GM12878 (cell line): ENCODE data around the gene DNASE1L3. TPM values are rescaled to one million over a fixed set of nuclear protein-coding genes. Genes with fewer than 3 reads are reported as not detected.

Experiments used
- ATAC-seq: fragments of 200-7000 bp; cut with Tn5 transposase; 3 replicates; pipeline ENCODE4 v1.9.1; 2020; ENCODE audit warnings: mild to moderate bottlenecking, moderate library complexity
- BruUV-seq: library from RNA; stranded (reverse); fragments of 400-500 nt; replicated peaks from 2 replicates; lab custom pipeline; 2021; lab: Mats Ljungman, UMichigan
- CTCF ChIA-PET: fragments of 300-600 bp; sonication (Branson Sonifier 250); formaldehyde crosslinking; extraction: SDS; loops from one replicate; lab custom pipeline; 2021; ENCODE audit warnings: inconsistent platforms; lab: Yijun Ruan, JAX
- POLR2A ChIA-PET: fragments of 350-600 bp; formaldehyde crosslinking; extraction: SDS; loops from one replicate; lab custom pipeline; 2021; ENCODE audit warnings: inconsistent platforms; lab: Charles Lee
- RAD21 ChIA-PET: fragments of 300-600 bp; sonication (Branson Sonifier 250); formaldehyde crosslinking; loops from one replicate; lab custom pipeline; 2023; ENCODE audit warnings: antibody characterized with exemption; ENCODE audit not compliant: unreplicated experiment; lab: Charles Lee
- SMC1A ChIA-PET: fragments of 300-600 bp; sonication (Branson Sonifier 250); formaldehyde crosslinking; loops from one replicate; lab custom pipeline; 2023; ENCODE audit not compliant: unreplicated experiment, uncharacterized antibody; lab: Charles Lee
- DNase-seq: peaks from one replicate; pipeline ENCODE4 v3.0.0-alpha.2; 2011; ENCODE audit warnings: low read depth, low spot score
- FAIRE-seq: peaks from 3 replicates; lab custom pipeline; 2011; peaks lifted over from hg19 to GRCh38; lab: Jason Lieb, UNC
- H2AFZ ChIP-seq: 2 replicates; pipeline ENCODE4 v1.6.0; 2011; ENCODE audit warnings: low read depth, low read length, control low read depth; ENCODE audit not compliant: control insufficient read depth
- H3K27ac ChIP-seq: 2 replicates; pipeline ENCODE4 v1.5.1; 2011; ENCODE audit warnings: control low read depth; ENCODE audit not compliant: control insufficient read depth, insufficient read depth
- H3K27me3 ChIP-seq, 2 experiments: replicated peaks in 1 of 2; 2 replicates each; pipeline versions ENCODE4 v1.6.0 to v1.6.1; 2011; ENCODE audit warnings: low read length in 1 of 2; ENCODE audit not compliant: control insufficient read depth in 2 of 2, insufficient read depth in 2 of 2
- H3K36me3 ChIP-seq, 2 experiments: 2 replicates each; pipeline ENCODE4 v1.5.1; 2011; ENCODE audit warnings: low read length in 1 of 2; ENCODE audit not compliant: control insufficient read depth in 2 of 2, insufficient read depth in 2 of 2
- H3K4me1 ChIP-seq: 2 replicates; pipeline ENCODE4 v1.6.1; 2011; ENCODE audit warnings: mild to moderate bottlenecking, low read length, moderate library complexity, mixed read lengths; ENCODE audit not compliant: control insufficient read depth, insufficient read depth
- H3K4me2 ChIP-seq: 2 replicates; pipeline ENCODE4 v1.6.0; 2011; ENCODE audit warnings: control low read depth; ENCODE audit not compliant: control insufficient read depth, insufficient read depth
- H3K4me3 ChIP-seq: fragments of 200-600 bp; sonication (generic); 2 replicates; pipeline ENCODE4 v1.5.1; 2016
- H3K79me2 ChIP-seq: 2 replicates; pipeline ENCODE4 v1.6.0; 2011; ENCODE audit warnings: low read length; ENCODE audit not compliant: control insufficient read depth, insufficient read depth
- H3K9ac ChIP-seq: 2 replicates; pipeline ENCODE4 v1.8.0; 2011; ENCODE audit warnings: low read length, control low read depth, mixed read lengths; ENCODE audit not compliant: control insufficient read depth, insufficient read depth
- H3K9me3 ChIP-seq: replicated peaks from 3 replicates; pipeline ENCODE4 v1.5.1; 2011; ENCODE audit warnings: mild to moderate bottlenecking, low read length; ENCODE audit not compliant: control insufficient read depth, insufficient read depth
- H4K20me1 ChIP-seq: 2 replicates; pipeline ENCODE4 v1.6.0; 2011; ENCODE audit not compliant: control insufficient read depth, insufficient read depth
- CBX5 ChIP-seq: sonication (generic); IDR thresholded peaks from 2 replicates; pipeline ENCODE4 v1.6.1; 2016; ENCODE audit warnings: low read depth, moderate library complexity, mild to moderate bottlenecking, inconsistent platforms
- EP300 ChIP-seq, 2 experiments: fragments of 150-350 bp in 1 of 2; IDR thresholded peaks; 2 replicates each; pipeline ENCODE4 v1.6.1; 2011 to 2012; ENCODE audit warnings: low read depth in 2 of 2, low read length in 2 of 2, borderline replicate concordance in 1 of 2, improper control_type of control experiment in 1 of 2, inconsistent platforms in 1 of 2; ENCODE audit not compliant: control insufficient read depth in 1 of 2
- IKZF2 ChIP-seq, 2 experiments: fragments of 450-650 bp; IDR thresholded peaks; 2 replicates each; pipeline ENCODE4 v1.6.1; 2017; ENCODE audit warnings: mild to moderate bottlenecking in 2 of 2, moderate library complexity in 2 of 2
- KDM1A ChIP-seq: fragments of 200-600 bp; sonication (generic); IDR thresholded peaks from 2 replicates; pipeline ENCODE4 v1.6.1; 2016; ENCODE audit warnings: borderline replicate concordance
- MEF2B ChIP-seq: fragments of 450-650 bp; IDR thresholded peaks from 2 replicates; pipeline ENCODE4 v1.6.1; 2018; ENCODE audit warnings: mild to moderate bottlenecking, moderate library complexity; ENCODE audit not compliant: partially characterized antibody, poor library complexity, severe bottlenecking
- NR2C1 ChIP-seq: fragments of 450-650 bp; IDR thresholded peaks from 2 replicates; pipeline ENCODE4 v1.6.1; 2017; ENCODE audit warnings: antibody characterized with exemption, mild to moderate bottlenecking, moderate library complexity
- POLR2AphosphoS5 ChIP-seq: IDR thresholded peaks from 2 replicates; pipeline ENCODE4 v1.6.1; 2011; ENCODE audit warnings: mild to moderate bottlenecking, low read length, inconsistent platforms
- POU2F2 ChIP-seq: IDR thresholded peaks from 3 replicates; pipeline ENCODE4 v1.6.1; 2011; ENCODE audit warnings: low read depth, mild to moderate bottlenecking, low read length, borderline replicate concordance
- RAD51 ChIP-seq: fragments of 450-650 bp; IDR thresholded peaks from 2 replicates; pipeline ENCODE4 v1.6.1; 2016; ENCODE audit warnings: moderate library complexity, mild to moderate bottlenecking, inconsistent platforms
- SREBF1 ChIP-seq: IDR thresholded peaks from 2 replicates; pipeline ENCODE4 v1.6.1; 2012; ENCODE audit warnings: mild to moderate bottlenecking, low read length
- STAT1 ChIP-seq: fragments of 450-650 bp; conservative IDR thresholded peaks from 2 replicates; pipeline ENCODE4 v1.6.1; 2014; ENCODE audit warnings: antibody characterized with exemption, mild to moderate bottlenecking
- YY1 ChIP-seq: IDR thresholded peaks from 2 replicates; pipeline ENCODE4 v1.6.1; 2011; ENCODE audit warnings: low read depth, mild to moderate bottlenecking, low read length
- ZNF384 ChIP-seq: IDR thresholded peaks from 2 replicates; pipeline ENCODE4 v1.6.1; 2012; ENCODE audit warnings: low read depth, mild to moderate bottlenecking, low read length, improper control_type of control experiment, borderline replicate concordance
- WGBS: methylation state at CpG from one replicate; pipeline ENCODE4 v1.1.6; 2016; ENCODE audit warnings: low lambda C conversion rate; ENCODE audit not compliant: insufficient replicate concordance, insufficient coverage; ENCODE audit errors: missing lambda C conversion rate; 5-methylcytosine and 5-hydroxymethylcytosine counted together
- in situ Hi-C: fragments of 300-500 bp; cut with MboI; formaldehyde crosslinking; loops from 9 replicates; pipeline ENCODE4 v1.14.3; 2018; ENCODE audit warnings: mixed read lengths
- intact Hi-C: fragments of 100-400 bp; cut with micrococcal nuclease; formaldehyde crosslinking; loops from one replicate; pipeline ENCODE4 v1.14.2; 2022; ENCODE audit not compliant: unreplicated experiment
- polyA plus RNA-seq, 11 experiments: library from polyadenylated mRNA; depleted of rRNA in 4 of 11; unstranded in 6 of 11; stranded (reverse) in 5 of 11; fragments of >200 nt; fragmentation: Nextera tagmentation in 4 of 11; fragmentation: Illumina TruSeq in 1 of 11; extraction: Ambion mirVana in 4 of 11; extraction: Trizol in 1 of 11; gene quantifications; 1 replicate in 1 of 11; 2 replicates in 10 of 11; pipeline versions ENCODE4 v1.2.1 to v1.2.3, GENCODE V29; 2011 to 2016; ENCODE audit warnings: inconsistent platforms in 2 of 11, missing spikeins in 2 of 11, low read depth in 1 of 11
- total RNA-seq, 4 experiments: library from RNA; depleted of rRNA in 3 of 4; stranded (reverse); fragments of >200 nt in 3 of 4; fragmentation: Illumina TruSeq in 1 of 4; extraction: Trizol in 1 of 4; gene quantifications; 2 replicates each; pipeline versions ENCODE4 v1.2.1 to v1.2.3, GENCODE V29; 2013 to 2021
- TF ChIP-seq, protein P1 (sequence below): fragments of 450-650 bp; formaldehyde crosslinking; IDR thresholded peaks from 2 replicates; pipeline ENCODE4 v1.4.0; 2022; ENCODE audit warnings: mild to moderate bottlenecking, moderate library complexity
- TF ChIP-seq, protein P2 (sequence below): fragments of 150-350 bp; IDR thresholded peaks from 2 replicates; pipeline ENCODE4 v1.6.1; 2016; ENCODE audit warnings: low read depth, low read length

The DNASE1L3 gene
- total and polyA plus RNA-seq, 10 of the 15 experiments (the other 5 are each of a cell fraction or from before 2014, with no cell fraction given), result 3.2 to 72.1 (median 6.3) TPM

DNA sequence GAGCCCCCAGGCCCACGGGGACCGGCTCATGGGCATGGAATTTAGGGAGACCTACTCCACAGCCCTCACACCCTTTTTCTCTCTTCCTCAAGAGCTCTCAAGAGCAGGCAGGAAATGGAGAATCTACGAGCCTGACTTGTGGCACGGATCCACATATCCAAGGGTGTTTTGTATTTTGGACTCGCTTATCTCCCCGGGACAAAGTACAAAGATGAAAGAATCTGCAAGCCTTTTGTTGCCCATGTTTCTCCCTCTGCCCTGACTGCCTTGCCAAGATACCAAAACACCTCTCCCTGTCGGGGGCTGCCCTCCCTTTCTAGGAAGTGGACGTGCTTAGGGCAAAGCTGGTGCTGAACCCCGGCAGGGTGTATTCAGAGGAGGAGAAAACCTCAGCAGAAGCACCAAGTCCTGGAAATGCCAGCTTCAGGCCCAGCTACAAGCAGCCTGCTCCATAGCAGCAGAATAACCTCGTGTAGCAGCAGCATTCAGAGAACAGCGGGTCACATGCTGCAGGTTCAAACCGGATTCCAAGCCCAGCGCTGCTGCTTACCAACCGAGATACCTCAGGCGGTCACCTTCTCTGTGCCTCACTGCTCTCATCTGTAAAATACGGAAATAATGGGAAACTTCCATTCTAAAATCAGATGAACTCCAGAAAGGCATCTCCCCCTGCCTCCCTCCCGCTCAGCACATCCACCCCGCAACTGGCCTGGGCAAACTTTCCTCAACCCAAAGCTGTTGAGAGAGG lies 35.2 kb downstream of the DNASE1L3 start:
- Histone ChIP-seq H3K36me3 (no peaks in the 10 kb centered on the region), H3K9me3 (no peaks in the 10 kb centered on the region), H3K27ac (no peak overlapping the region), H3K79me2 (no peaks in the 10 kb centered on the region), H3K27me3 (no peaks in the 10 kb centered on the region), H4K20me1 (no peaks in the 10 kb centered on the region), H3K4me2 (no peak overlapping the region), H3K9ac (no peak overlapping the region), H3K4me1 (peaks cover 14% of the 10 kb centered on the region), H2AFZ (no peak overlapping the region), H3K4me3 (no peak overlapping the region)
- ChIA-PET RAD21 (interaction anchor here (0.8 to 1.6 kb wide), 2 partner anchors 169 to 213 kb away, joined by 3 read pairs; no protein-coding TSS in a partner anchor), CTCF (interaction anchor here (0.9 to 6.6 kb wide), 7 partner anchors 9 to 358 kb away, joined by 3 to 62 read pairs (median 5); partner anchors contain the start of gene FLNB), SMC1A (interaction anchor here (0.9 to 1.3 kb wide), 3 partner anchors 10 to 167 kb away, joined by 3 read pairs; no protein-coding TSS in a partner anchor), POLR2A (interaction anchor here (0.5 kb wide), 1 partner anchor 174 kb away, joined by 4 read pairs; no protein-coding TSS in a partner anchor)
- in situ Hi-C loops (loop anchor here (5.0 kb wide), 1 partner anchor 163 kb away; no protein-coding TSS in a partner anchor), intact Hi-C loops (loop anchor here (2.0 to 5.0 kb wide), 2 partner anchors 213 to 455 kb away; no protein-coding TSS in a partner anchor)
- no peak for ATAC-seq
- no peak for DNase-seq
- 55% methylated on average over 18 of the region's 18 CpGs for WGBS
- no peak for FAIRE-seq
- no TSS peak for BruUV-seq
- TF ChIP-seq POLR2AphosphoS5 (no peak), YY1 (no peak), KDM1A (no peak), IKZF2 (IDR thresholded peaks at IDR 0.05) (no peak), EP300 (IDR thresholded peaks at IDR 0.05; ENCODE audit: borderline replicate concordance in 1 of 2, control insufficient read depth in 1 of 2, low read depth in 2 of 2, low read length in 2 of 2) (no peak), RAD51 (no peak), POU2F2 (no peak), ZNF384 (no peak), MEF2B (no peak), SREBF1 (no peak), NR2C1 (no peak), STAT1 (no peak), CBX5 (no peak)
- TF ChIP-seq, protein P1, sequence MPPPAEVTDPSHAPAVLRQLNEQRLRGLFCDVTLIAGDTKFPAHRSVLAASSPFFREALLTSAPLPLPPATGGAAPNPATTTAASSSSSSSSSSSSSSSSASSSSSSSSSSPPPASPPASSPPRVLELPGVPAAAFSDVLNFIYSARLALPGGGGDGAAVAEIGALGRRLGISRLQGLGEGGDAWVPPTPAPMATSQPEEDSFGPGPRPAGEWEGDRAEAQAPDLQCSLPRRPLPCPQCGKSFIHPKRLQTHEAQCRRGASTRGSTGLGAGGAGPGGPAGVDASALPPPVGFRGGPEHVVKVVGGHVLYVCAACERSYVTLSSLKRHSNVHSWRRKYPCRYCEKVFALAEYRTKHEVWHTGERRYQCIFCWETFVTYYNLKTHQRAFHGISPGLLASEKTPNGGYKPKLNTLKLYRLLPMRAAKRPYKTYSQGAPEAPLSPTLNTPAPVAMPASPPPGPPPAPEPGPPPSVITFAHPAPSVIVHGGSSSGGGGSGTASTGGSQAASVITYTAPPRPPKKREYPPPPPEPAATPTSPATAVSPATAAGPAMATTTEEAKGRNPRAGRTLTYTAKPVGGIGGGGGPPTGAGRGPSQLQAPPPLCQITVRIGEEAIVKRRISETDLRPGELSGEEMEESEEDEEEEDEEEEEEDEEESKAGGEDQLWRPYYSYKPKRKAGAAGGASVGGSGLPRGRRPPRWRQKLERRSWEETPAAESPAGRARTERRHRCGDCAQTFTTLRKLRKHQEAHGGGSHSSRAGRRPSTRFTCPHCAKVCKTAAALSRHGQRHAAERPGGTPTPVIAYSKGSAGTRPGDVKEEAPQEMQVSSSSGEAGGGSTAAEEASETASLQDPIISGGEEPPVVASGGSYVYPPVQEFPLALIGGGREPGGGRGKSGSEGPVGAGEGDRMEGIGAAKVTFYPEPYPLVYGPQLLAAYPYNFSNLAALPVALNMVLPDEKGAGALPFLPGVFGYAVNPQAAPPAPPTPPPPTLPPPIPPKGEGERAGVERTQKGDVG (CRISPR knock-in tag), result no peak
- TF ChIP-seq, protein P2, sequence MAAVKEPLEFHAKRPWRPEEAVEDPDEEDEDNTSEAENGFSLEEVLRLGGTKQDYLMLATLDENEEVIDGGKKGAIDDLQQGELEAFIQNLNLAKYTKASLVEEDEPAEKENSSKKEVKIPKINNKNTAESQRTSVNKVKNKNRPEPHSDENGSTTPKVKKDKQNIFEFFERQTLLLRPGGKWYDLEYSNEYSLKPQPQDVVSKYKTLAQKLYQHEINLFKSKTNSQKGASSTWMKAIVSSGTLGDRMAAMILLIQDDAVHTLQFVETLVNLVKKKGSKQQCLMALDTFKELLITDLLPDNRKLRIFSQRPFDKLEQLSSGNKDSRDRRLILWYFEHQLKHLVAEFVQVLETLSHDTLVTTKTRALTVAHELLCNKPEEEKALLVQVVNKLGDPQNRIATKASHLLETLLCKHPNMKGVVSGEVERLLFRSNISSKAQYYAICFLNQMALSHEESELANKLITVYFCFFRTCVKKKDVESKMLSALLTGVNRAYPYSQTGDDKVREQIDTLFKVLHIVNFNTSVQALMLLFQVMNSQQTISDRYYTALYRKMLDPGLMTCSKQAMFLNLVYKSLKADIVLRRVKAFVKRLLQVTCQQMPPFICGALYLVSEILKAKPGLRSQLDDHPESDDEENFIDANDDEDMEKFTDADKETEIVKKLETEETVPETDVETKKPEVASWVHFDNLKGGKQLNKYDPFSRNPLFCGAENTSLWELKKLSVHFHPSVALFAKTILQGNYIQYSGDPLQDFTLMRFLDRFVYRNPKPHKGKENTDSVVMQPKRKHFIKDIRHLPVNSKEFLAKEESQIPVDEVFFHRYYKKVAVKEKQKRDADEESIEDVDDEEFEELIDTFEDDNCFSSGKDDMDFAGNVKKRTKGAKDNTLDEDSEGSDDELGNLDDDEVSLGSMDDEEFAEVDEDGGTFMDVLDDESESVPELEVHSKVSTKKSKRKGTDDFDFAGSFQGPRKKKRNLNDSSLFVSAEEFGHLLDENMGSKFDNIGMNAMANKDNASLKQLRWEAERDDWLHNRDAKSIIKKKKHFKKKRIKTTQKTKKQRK, result no peak
